GM12878 (cell line): ENCODE data around the gene LRRFIP2. TPM values are rescaled to one million over a fixed set of nuclear protein-coding genes. Genes with fewer than 3 reads are reported as not detected.

Experiments
- ATAC-seq: fragments of 200-7000 bp; cut with Tn5 transposase; 3 replicates; pipeline ENCODE4 v1.9.1; 2020; ENCODE audit warnings: mild to moderate bottlenecking, moderate library complexity
- BruUV-seq: library from RNA; stranded (reverse); fragments of 400-500 nt; replicated peaks from 2 replicates; lab custom pipeline; 2021; lab: Mats Ljungman, UMichigan
- CTCF ChIA-PET: fragments of 300-600 bp; sonication (Branson Sonifier 250); formaldehyde crosslinking; extraction: SDS; loops from one replicate; lab custom pipeline; 2021; ENCODE audit warnings: inconsistent platforms; lab: Yijun Ruan, JAX
- POLR2A ChIA-PET: fragments of 350-600 bp; formaldehyde crosslinking; extraction: SDS; loops from one replicate; lab custom pipeline; 2021; ENCODE audit warnings: inconsistent platforms; lab: Charles Lee
- RAD21 ChIA-PET: fragments of 300-600 bp; sonication (Branson Sonifier 250); formaldehyde crosslinking; loops from one replicate; lab custom pipeline; 2023; ENCODE audit warnings: antibody characterized with exemption; ENCODE audit not compliant: unreplicated experiment; lab: Charles Lee
- SMC1A ChIA-PET: fragments of 300-600 bp; sonication (Branson Sonifier 250); formaldehyde crosslinking; loops from one replicate; lab custom pipeline; 2023; ENCODE audit not compliant: unreplicated experiment, uncharacterized antibody; lab: Charles Lee
- DNase-seq: peaks from one replicate; pipeline ENCODE4 v3.0.0-alpha.2; 2011; ENCODE audit warnings: low read depth, low spot score
- FAIRE-seq: peaks from 3 replicates; lab custom pipeline; 2011; peaks lifted over from hg19 to GRCh38; lab: Jason Lieb, UNC
- H2AFZ ChIP-seq: 2 replicates; pipeline ENCODE4 v1.6.0; 2011; ENCODE audit warnings: low read depth, low read length, control low read depth; ENCODE audit not compliant: control insufficient read depth
- H3K27ac ChIP-seq: 2 replicates; pipeline ENCODE4 v1.5.1; 2011; ENCODE audit warnings: control low read depth; ENCODE audit not compliant: control insufficient read depth, insufficient read depth
- H3K27me3 ChIP-seq, 2 experiments: replicated peaks in 1 of 2; 2 replicates each; pipeline versions ENCODE4 v1.6.0 to v1.6.1; 2011; ENCODE audit warnings: low read length in 1 of 2; ENCODE audit not compliant: control insufficient read depth in 2 of 2, insufficient read depth in 2 of 2
- H3K36me3 ChIP-seq, 2 experiments: 2 replicates each; pipeline ENCODE4 v1.5.1; 2011; ENCODE audit warnings: low read length in 1 of 2; ENCODE audit not compliant: control insufficient read depth in 2 of 2, insufficient read depth in 2 of 2
- H3K4me1 ChIP-seq: 2 replicates; pipeline ENCODE4 v1.6.1; 2011; ENCODE audit warnings: mild to moderate bottlenecking, low read length, moderate library complexity, mixed read lengths; ENCODE audit not compliant: control insufficient read depth, insufficient read depth
- H3K4me2 ChIP-seq: 2 replicates; pipeline ENCODE4 v1.6.0; 2011; ENCODE audit warnings: control low read depth; ENCODE audit not compliant: control insufficient read depth, insufficient read depth
- H3K4me3 ChIP-seq: fragments of 200-600 bp; sonication (generic); 2 replicates; pipeline ENCODE4 v1.5.1; 2016
- H3K79me2 ChIP-seq: 2 replicates; pipeline ENCODE4 v1.6.0; 2011; ENCODE audit warnings: low read length; ENCODE audit not compliant: control insufficient read depth, insufficient read depth
- H3K9ac ChIP-seq: 2 replicates; pipeline ENCODE4 v1.8.0; 2011; ENCODE audit warnings: low read length, control low read depth, mixed read lengths; ENCODE audit not compliant: control insufficient read depth, insufficient read depth
- H3K9me3 ChIP-seq: replicated peaks from 3 replicates; pipeline ENCODE4 v1.5.1; 2011; ENCODE audit warnings: mild to moderate bottlenecking, low read length; ENCODE audit not compliant: control insufficient read depth, insufficient read depth
- H4K20me1 ChIP-seq: 2 replicates; pipeline ENCODE4 v1.6.0; 2011; ENCODE audit not compliant: control insufficient read depth, insufficient read depth
- ATF2 ChIP-seq: IDR thresholded peaks from 2 replicates; pipeline ENCODE4 v1.6.1; 2012; ENCODE audit warnings: low read length, inconsistent platforms
- ATF7 ChIP-seq: fragments of 450-650 bp; IDR thresholded peaks from 2 replicates; pipeline ENCODE4 v1.6.1; 2016; ENCODE audit warnings: low read depth, mild to moderate bottlenecking
- SP1 ChIP-seq: IDR thresholded peaks from one replicate; pipeline ENCODE4 v1.6.1; 2011; ENCODE audit warnings: low read depth, low read length
- SRF ChIP-seq, 2 experiments: IDR thresholded peaks; 2 replicates each; pipeline ENCODE4 v1.6.1; 2011; ENCODE audit warnings: low read depth in 2 of 2, low read length in 2 of 2, mild to moderate bottlenecking in 1 of 2, moderate library complexity in 1 of 2
- TCF7 ChIP-seq: IDR thresholded peaks from 2 replicates; pipeline ENCODE4 v1.6.1; 2014; ENCODE audit warnings: antibody characterized with exemption, borderline replicate concordance
- ZBTB4 ChIP-seq: fragments of 450-650 bp; formaldehyde crosslinking; IDR thresholded peaks from 2 replicates; pipeline ENCODE4 v1.4.0; 2022; ENCODE audit warnings: mild to moderate bottlenecking, moderate library complexity
- ZBTB40 ChIP-seq: fragments of 450-650 bp; IDR thresholded peaks from 2 replicates; pipeline ENCODE4 v1.6.1; 2016; ENCODE audit warnings: mild to moderate bottlenecking, moderate library complexity, borderline replicate concordance
- ZNF592 ChIP-seq: fragments of 450-650 bp; IDR thresholded peaks from 2 replicates; pipeline ENCODE4 v1.6.1; 2017; ENCODE audit warnings: mild to moderate bottlenecking, moderate library complexity
- WGBS: methylation state at CpG from one replicate; pipeline ENCODE4 v1.1.6; 2016; ENCODE audit warnings: low lambda C conversion rate; ENCODE audit not compliant: insufficient replicate concordance, insufficient coverage; ENCODE audit errors: missing lambda C conversion rate; 5-methylcytosine and 5-hydroxymethylcytosine counted together
- in situ Hi-C: fragments of 300-500 bp; cut with MboI; formaldehyde crosslinking; loops from 9 replicates; pipeline ENCODE4 v1.14.3; 2018; ENCODE audit warnings: mixed read lengths
- intact Hi-C: fragments of 100-400 bp; cut with micrococcal nuclease; formaldehyde crosslinking; loops from one replicate; pipeline ENCODE4 v1.14.2; 2022; ENCODE audit not compliant: unreplicated experiment
- polyA plus RNA-seq, 11 experiments: library from polyadenylated mRNA; depleted of rRNA in 4 of 11; unstranded in 6 of 11; stranded (reverse) in 5 of 11; fragments of >200 nt; fragmentation: Nextera tagmentation in 4 of 11; fragmentation: Illumina TruSeq in 1 of 11; extraction: Ambion mirVana in 4 of 11; extraction: Trizol in 1 of 11; gene quantifications; 1 replicate in 1 of 11; 2 replicates in 10 of 11; pipeline versions ENCODE4 v1.2.1 to v1.2.3, GENCODE V29; 2011 to 2016; ENCODE audit warnings: inconsistent platforms in 2 of 11, missing spikeins in 2 of 11, low read depth in 1 of 11
- total RNA-seq, 4 experiments: library from RNA; depleted of rRNA in 3 of 4; stranded (reverse); fragments of >200 nt in 3 of 4; fragmentation: Illumina TruSeq in 1 of 4; extraction: Trizol in 1 of 4; gene quantifications; 2 replicates each; pipeline versions ENCODE4 v1.2.1 to v1.2.3, GENCODE V29; 2013 to 2021

LRRFIP2 gene
- total and polyA plus RNA-seq, 10 of the 15 experiments (the other 5 are each of a cell fraction or from before 2014, with no cell fraction given), result 9.7 to 46.9 (median 38.1) TPM

- TF ChIP-seq ATF2, result no peak
Measured at GRCh38 chr3:37116998-37117397, 57.4 kb downstream of the LRRFIP2 start (continued).

- ATAC-seq, result no peak
- no peak overlapping the region for H3K9ac ChIP-seq
- SMC1A ChIA-PET, result interaction anchor here (0.7 to 2.4 kb wide), 7 partner anchors 11 to 58 kb away, joined by 3 to 6 read pairs (median 3); no protein-coding TSS in a partner anchor
- H2AFZ ChIP-seq, result no peak overlapping the region
- TF ChIP-seq TCF7 (no peak), SP1 (no peak), ZBTB4 (CRISPR knock-in tag) (no peak), SRF (IDR thresholded peaks at IDR 0.05; ENCODE audit: low read depth in 2 of 2, low read length in 2 of 2) (no peak), ZNF592 (no peak), ZBTB40 (no peak), ATF7 (no peak)
- no TSS peak for BruUV-seq
- H4K20me1 ChIP-seq, result no peaks in the 10 kb centered on the region
- FAIRE-seq, result no peak
- intact Hi-C loops (no loop called here), in situ Hi-C loops (no loop called here)
- no peaks in the 10 kb centered on the region; a peak in 1 of 4 replicates for H3K36me3 ChIP-seq
- H3K79me2 ChIP-seq, result no peaks in the 10 kb centered on the region
- H3K4me3 ChIP-seq, result no peak overlapping the region
- CTCF ChIA-PET, result no interaction called here
- no peak overlapping the region for H3K4me2 ChIP-seq
- no peaks in the 10 kb centered on the region for H3K27me3 ChIP-seq
- H3K4me1 ChIP-seq, result no peaks in the 10 kb centered on the region
- DNase-seq, result no peak
- POLR2A ChIA-PET, result no interaction called here
- no peak overlapping the region for H3K27ac ChIP-seq
- no peaks in the 10 kb centered on the region for H3K9me3 ChIP-seq
- 100% methylated on average over 2 of the region's 2 CpGs for WGBS
- RAD21 ChIA-PET, result interaction anchor here (1.8 kb wide), 1 partner anchor 25 kb away, joined by 3 read pairs; no protein-coding TSS in a partner anchor
Measured at GRCh38 chr3:37115446-37115845, 58.9 kb downstream of the LRRFIP2 start.
